GM11168 (cell line): ENCODE results near the gene WDR5B.

ENCODE experiments used
- in situ Hi-C: fragments of 300-500 bp; cut with MboI; formaldehyde crosslinking; loops from one replicate; pipeline ENCODE4 v1.12.0; 2022; ENCODE audit warnings: low sequenced_read_pairs; ENCODE audit not compliant: unreplicated experiment

The WDR5B gene

DNA sequence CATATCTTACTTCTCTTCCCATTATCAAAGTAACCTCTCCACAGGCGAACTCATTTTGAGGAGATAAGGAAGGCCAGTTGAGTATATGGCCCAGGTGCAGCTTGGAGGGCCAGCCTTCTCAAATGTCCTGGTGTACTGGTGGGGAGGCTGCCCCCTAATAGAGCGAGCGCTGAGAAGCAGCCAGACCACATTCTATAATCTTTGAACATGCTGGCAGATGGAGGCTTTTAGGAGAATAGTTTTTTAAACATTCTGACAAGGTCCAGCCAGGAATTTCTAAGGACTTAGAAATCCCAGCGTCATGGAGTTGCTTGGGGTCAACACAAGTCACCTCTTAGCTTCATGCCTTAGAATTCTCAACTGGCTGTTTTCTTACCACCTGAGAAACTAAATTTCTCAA, 5.8 kb downstream of the WDR5B start:
- in situ Hi-C loops = no loop called here

GRCh38 chr3:122409446-122409845, 6.4 kb downstream of the WDR5B start:
- in situ Hi-C loops = no loop called here

DNA sequence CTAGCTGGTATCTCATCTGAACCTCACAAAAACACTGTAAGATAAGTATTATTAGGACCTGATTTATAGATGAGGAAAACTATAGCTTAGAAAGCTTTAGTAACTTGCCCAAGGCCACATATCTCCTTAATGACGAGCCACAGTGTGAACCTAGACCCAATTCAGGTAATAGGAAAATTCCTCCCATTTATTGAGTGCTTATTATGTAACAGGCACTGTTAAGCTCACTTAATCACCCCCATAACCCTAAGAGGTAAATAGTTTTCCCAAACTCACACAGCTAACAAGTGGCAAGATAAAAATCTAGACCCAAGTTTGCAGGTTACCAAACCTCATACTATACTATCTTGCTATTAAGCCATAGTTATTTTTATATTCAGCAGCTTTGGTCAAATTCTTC, 7.9 kb downstream of the WDR5B start:
- in situ Hi-C loops = no loop called here

GRCh38 chr3:122406198-122406597, 9.7 kb downstream of the WDR5B start:
- in situ Hi-C loops = no loop called here

DNA sequence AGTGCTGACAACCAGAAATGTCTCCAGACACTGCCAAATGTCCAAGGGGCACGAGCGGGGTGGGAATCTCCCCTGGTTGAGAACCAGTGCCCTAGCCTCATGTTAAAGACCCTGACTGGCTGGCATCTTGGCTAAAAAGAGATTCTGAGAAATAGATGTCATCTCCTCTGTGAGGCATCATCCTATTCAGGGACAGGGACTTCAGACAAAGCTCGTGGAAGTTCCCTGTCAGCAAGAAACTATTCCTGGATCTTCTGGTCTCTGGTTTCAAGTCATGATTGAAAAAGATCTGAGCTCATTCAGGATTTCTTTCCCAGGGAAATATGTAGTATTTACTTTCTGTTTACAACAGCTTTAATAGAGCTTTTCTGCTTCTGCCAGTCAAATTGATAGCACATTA, 10.8 kb downstream of the WDR5B start:
- in situ Hi-C loops = no loop called here

- in situ Hi-C loops = no loop called here
Observed at GRCh38 chr3:122403489-122403888, 12.4 kb downstream of the WDR5B start.

DNA sequence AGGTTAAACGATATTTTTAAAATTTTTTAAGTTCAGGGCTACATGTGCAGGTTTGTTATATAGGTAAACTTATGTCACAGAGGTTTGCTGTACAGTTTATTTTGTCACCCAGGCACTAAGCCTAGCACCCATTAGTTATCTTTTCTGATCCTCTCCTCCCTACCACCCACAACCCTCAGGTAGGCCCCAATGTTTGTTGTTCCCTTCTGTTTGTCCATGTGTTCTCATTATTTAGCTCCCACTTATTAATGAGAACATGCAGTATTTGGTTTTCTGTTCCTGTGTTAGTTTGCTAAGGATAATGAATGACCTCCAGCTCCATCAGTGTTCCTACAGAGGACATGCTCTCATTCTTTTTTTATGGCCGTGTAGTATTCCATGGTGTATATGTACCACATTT, 16.9 kb downstream of the WDR5B start:
- in situ Hi-C loops = no loop called here

- in situ Hi-C loops = no loop called here
Observed at GRCh38 chr3:122397201-122397600, 18.7 kb downstream of the WDR5B start.

- in situ Hi-C loops = no loop called here
Observed at GRCh38 chr3:122396511-122396910, 19.4 kb downstream of the WDR5B start.

DNA sequence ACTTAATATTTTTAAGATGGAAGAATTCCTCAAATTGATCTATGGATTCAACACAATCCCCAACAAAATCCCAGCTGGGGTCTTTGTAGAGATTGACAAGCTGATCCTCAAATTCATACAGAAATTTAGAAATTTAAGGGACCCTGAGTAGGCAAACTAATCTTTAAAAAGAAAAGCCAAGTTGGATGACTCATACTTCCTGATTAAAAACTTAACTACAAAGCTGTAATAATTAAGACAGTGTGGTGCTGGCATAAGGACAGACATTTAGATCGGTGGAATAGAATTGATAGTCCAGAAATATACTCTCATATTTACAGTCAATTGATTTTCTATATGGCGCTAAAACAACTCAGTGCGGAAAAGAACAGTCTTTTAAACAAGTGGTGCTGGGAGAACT, 20.3 kb downstream of the WDR5B start:
- in situ Hi-C loops = no loop called here

DNA sequence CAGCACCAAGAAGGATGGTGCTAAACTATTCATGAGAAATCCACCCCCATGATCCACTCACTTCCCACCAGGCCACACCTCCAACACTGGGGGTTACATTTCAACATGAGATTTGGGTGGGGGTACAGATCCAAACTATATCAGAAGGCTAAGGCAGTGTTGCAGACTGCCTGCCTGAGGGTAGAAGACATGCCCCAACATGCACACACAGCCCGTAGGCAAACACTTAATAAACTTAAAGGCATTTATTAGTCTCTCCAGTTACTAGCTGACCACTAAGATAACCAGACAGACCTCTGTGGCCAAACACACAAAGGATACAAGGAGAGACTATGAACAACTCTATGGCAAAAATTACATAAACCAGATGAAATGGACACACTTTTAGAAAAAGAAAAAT, 21.7 kb downstream of the WDR5B start:
- in situ Hi-C loops = no loop called here

GRCh38 chr3:122392868-122393844, 22.7 kb downstream of the WDR5B start:
- in situ Hi-C loops = no loop called here

DNA sequence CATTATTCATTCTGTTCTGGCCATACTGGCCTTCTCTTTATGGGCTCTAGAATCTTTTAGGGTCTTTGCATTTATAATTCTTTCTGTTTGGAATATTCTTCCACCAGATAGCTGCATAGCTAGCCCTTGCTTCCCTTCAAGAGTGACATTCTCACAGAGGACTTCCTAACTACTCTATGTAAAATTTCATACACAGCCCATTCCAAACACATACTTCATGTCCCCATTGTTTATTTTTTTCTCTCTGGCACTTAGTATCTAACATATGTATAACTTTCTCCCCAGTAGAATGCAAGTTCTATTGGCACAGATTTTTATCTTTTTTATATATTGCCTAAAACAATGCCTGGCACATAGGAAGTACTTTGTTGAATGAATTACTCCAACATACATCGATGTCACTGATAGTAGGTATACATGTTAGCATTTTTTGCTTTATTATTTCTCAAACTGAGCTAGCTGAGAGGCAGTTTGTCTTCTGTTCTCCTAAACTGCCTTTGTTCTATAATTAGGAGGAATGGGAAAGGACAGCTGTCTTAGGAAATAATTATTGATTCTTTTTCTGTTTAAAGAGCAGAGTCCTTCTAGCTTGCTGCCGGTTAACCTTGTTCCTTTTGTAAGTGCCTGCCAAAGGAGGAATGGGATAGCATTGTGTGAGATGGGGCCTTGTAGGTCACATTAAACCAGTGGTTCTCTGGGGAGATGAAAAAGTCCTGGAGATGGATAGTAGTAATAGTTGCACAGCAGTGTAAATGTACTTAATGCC, 24.0 kb downstream of the WDR5B start:
- in situ Hi-C loops = no loop called here

DNA sequence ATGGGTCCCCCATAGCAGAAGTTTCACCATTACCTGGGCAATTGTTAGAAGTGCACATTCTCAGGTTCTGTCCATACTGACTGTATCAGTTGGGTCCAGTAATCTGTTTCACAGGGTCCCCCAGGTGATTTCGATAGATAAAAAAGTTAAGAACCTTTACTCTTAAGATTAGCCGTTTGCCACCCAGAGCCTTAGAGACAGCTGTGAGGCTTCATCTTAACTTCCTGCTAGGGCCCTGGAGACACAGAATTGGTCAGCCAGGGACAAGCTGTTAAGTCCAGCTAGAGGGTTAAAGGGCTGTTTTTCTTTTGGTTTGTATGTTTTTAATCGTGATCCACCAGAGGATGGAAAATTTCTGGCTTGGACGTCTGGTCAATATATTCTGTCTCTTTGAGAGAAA, 25.2 kb downstream of the WDR5B start:
- in situ Hi-C loops = no loop called here

DNA sequence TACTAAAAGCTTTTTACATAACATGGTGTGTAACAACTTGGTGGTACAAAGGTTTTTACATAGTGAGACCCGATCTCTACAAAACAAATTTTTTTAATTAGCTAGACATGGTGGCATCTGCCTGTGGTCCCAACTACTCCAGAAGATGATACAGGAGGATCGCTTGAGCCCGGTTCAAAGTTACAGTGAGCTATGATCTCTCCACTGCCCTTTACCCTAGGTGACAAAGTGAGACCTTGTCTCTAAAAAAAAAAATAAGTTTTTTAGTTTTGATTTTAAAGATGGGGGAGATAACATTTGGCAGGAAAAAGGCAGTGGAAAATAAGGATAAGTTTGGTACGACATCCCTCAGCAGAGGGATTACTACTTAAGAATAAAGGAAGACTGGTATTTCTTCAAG, 26.0 kb downstream of the WDR5B start:
- in situ Hi-C loops = no loop called here

- in situ Hi-C loops = no loop called here
Observed at GRCh38 chr3:122389197-122389596, 26.7 kb downstream of the WDR5B start.

DNA sequence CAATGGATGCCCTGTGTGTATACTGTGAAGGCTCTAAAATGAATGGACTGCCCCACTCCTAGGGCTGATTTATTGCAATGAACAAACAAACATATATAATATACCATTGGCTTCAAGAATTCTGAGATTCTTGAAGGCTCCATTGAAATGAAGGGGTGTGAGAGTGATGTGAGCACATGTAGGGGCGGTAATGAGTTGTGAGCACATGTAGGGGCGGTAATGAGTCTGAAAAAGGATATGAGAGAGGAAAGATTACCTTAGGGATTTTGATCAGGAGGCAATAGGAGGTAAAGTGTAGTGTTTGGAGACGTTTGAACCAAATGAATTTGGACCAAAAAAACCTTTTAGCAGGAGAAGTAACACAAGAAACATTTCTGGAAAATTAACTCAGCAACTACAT, 28.2 kb downstream of the WDR5B start:
- in situ Hi-C loops = no loop called here

DNA sequence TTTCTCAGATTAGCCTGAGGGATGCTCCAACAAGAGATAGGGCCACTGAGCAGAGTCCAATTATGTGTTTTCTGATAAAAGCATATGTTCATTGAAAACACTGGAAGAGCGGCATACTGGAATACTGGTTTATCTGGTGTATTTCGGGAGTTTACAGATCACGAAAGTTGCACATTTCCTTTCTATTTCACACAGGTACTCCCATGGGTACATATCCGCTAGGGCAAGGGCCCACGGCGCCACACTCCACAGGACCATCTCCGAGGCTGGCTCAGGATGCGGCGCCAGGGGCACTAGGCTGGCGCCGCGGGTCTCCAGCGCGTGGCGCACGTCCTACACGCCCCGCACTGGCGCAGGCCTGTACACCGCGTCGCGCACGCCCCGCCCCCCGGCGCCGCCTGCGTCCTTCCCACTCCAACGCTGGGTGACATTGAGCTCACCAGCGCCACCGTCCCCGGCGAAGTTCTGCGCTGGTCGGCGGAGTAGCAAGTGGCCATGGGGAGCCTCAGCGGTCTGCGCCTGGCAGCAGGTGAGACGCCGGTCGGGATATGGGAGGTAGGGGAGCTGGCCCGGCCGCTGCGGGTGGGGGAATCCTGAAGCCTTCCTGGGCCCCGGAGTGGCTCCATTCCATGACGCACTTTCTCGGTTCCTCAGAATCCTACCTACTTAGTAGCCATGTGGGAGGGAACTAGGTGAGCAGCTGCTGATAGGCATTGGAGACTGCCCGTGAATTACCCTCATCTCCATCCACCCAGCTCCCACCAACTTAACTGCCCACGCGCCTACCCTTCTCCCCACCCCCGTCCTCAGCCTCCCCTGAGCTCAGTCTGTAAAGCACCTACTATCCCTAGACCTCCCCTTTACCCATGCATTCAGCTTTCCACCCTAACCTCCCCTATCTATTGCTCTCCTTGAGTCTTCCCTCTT, 31.8 kb downstream of the WDR5B start, which contains the start of gene FAM162A:
Gene FAM162A (plus strand): TSS at position 412 of the 927 bp plus-strand sequence. CDS start 84 bp downstream, at position 496.
- in situ Hi-C loops = no loop called here

DNA sequence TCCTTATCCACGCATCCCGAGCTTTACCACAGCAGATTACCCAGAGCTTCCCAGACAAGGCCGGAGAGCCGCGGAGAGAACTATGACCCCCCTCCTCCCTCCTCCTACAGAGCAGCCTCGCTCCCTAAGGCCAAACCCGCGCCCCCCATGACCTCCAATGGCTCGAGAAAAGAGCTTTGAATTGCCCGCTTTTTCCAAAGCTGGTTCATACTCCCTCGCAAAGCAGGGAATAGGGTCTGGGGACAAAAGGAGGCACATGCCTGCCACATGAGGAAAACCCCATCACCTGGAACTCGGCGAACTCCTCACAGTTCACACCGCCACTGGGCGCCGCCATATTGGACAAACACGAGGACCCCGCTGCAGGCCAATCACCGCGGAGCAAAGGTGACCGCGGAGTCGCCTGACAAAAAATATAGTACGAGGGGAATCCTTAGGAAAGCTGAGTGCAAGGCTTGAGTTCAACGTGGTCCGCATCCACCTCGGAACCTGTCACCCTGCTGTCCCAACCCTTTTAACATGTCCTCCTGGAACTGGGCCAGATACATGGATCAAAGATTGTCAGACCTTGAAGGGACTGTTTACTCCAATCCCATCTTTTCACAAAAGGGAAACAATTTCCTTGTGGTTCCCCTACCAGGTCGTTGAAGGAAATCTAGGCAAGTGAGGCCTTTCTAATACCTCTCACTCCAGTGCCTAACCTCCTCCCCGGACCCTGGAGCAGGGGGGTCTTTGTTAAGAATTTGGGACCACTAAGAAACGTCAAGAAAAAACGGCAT, 32.8 kb downstream of the WDR5B start, which contains the start of gene MIX23:
Gene MIX23 (minus strand): TSS at position 344 of the 779 bp plus-strand sequence. CDS start 7 bp downstream, at position 337.
- in situ Hi-C loops = no loop called here
